Measurements from ENCODE around the gene KRTAP4-4.
"Not testable (repeated sequence)": the region's sequence is repeated elsewhere in the genome, so short reads cannot be mapped to it uniquely, and the experiment has no call there.

Gene KRTAP4-4

GRCh38 chr17:41148971-41149651, 11.4 kb downstream of the KRTAP4-4 start:
- DNase-seq (ENCODE audit: low read depth) = not testable (repeated sequence)

GRCh38 chr17:41147531-41148204, 12.9 kb downstream of the KRTAP4-4 start:
- DNase-seq (ENCODE audit: low read depth) = no peak

- DNase-seq (ENCODE audit: low read depth) = no peak
Observed at GRCh38 chr17:41145261-41145660, 15.3 kb downstream of the KRTAP4-4 start.

- no peak for DNase-seq (ENCODE audit: low read depth)
Observed at GRCh38 chr17:41144846-41145245, 15.7 kb downstream of the KRTAP4-4 start.

DNA sequence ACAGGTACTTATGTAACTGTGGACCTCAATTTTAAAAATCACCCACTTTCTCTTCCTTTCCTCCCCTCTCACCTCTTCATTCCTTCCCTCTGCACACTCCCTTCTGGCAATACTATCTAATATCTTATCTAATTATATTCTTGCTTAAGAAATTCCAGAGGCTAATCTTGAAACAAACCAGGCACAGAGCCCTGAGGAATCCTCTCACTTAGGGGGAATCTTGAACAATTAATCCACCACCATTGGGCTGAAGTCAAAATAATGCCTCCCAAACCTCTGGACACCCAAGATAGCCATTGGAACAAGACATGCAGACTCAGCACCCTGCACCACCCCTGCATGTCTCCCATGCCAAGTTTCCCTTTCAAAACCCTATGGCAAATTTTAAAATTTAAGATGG, 19.2 kb downstream of the KRTAP4-4 start:
- no peak for DNase-seq (ENCODE audit: low read depth)

GRCh38 chr17:41140360-41141131, 20.0 kb downstream of the KRTAP4-4 start, which contains the start of gene KRTAP4-6:
KRTAP4-6 (minus strand) TSS chr17:41140544; CDS start chr17:41140487, 57 bp downstream.
- DNase-seq (ENCODE audit: low read depth) = no peak

GRCh38 chr17:41139865-41140264, 20.7 kb downstream of the KRTAP4-4 start:
- DNase-seq (ENCODE audit: low read depth) = not testable (repeated sequence)

DNA sequence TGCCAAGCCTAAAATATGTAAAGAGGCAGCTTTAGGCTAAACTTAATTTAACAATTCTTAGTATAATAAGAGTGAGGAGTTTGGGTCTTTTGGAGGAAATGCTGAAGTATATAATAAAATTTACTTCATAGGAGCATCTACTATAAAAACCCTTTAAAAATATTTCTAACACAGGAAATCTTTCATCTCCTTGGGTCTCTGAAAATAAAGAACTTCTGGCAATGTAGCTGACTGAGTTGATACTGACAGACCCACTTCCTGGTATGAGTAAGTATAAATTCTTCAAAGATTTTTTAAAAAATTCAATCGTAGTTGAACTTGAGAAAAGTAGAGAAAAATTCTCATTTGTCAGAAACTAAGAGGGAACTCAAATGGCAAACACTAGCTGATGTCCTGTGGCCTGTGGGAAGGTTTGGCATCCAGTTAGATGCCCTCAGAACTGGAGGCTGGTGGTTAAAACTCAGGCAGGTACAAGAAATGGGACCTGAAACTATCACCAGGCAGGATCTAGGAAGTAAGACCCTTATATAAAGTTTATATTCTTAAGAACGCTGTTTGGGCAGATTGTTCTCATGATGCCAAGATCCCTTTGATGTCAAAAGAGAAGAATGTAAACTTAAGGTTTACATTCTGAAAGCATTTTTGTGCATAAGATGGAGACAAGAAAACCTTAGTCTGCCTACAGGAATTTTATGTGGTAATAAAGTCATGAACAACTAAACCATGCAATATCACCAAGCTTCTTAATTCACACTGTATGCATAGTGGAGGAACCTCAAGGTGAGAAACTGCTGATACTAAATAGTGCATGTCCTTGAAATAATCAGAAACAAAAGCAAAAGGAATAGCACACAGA, 26.4 kb downstream of the KRTAP4-4 start:
- no peak for DNase-seq (ENCODE audit: low read depth)

- DNase-seq (ENCODE audit: low read depth) = no peak
Observed at GRCh38 chr17:41131979-41132378, 28.6 kb downstream of the KRTAP4-4 start.

- DNase-seq (ENCODE audit: low read depth) = no peak
Observed at GRCh38 chr17:41127371-41127770, 33.2 kb downstream of the KRTAP4-4 start.

GRCh38 chr17:41126412-41126811, 34.1 kb downstream of the KRTAP4-4 start:
- no peak for DNase-seq (ENCODE audit: low read depth)

GRCh38 chr17:41125064-41125463, 35.5 kb downstream of the KRTAP4-4 start:
- DNase-seq (ENCODE audit: low read depth) = no peak

DNA sequence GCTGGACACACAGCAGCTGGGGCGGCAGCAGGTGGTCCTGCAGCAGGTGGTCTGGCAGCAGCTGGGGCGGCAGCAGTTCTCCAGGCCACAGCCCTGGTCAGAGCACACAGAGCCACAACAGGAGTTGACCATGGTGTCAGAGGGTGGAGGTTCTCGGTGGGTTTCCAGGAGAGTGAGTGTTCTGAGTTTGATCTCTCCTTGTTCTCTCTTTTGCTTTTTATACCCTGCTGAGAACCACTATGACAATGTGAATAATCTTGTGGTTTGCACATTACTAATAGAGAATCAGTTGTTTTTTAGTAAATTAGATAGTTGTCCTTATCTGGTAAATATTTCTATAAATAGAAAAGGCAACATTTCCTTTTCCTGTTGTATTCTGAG, 36.6 kb downstream of the KRTAP4-4 start, which contains the start of gene KRTAP4-12:
Gene KRTAP4-12 (minus strand): TSS at position 192 of the 381 bp plus-strand sequence. CDS start 60 bp downstream, at position 132.
- DNase-seq (ENCODE audit: low read depth) = not testable (repeated sequence)

GRCh38 chr17:41123292-41123990, 37.1 kb downstream of the KRTAP4-4 start:
- DNase-seq (ENCODE audit: low read depth) = not testable (repeated sequence)

- no peak for DNase-seq (ENCODE audit: low read depth)
Observed at GRCh38 chr17:41121742-41122141, 38.8 kb downstream of the KRTAP4-4 start.

- not testable (repeated sequence) for DNase-seq (ENCODE audit: low read depth)
Observed at GRCh38 chr17:41119696-41120690, 40.6 kb downstream of the KRTAP4-4 start.

- DNase-seq (ENCODE audit: low read depth) = no peak
Observed at GRCh38 chr17:41118721-41119120, 41.8 kb downstream of the KRTAP4-4 start.

DNA sequence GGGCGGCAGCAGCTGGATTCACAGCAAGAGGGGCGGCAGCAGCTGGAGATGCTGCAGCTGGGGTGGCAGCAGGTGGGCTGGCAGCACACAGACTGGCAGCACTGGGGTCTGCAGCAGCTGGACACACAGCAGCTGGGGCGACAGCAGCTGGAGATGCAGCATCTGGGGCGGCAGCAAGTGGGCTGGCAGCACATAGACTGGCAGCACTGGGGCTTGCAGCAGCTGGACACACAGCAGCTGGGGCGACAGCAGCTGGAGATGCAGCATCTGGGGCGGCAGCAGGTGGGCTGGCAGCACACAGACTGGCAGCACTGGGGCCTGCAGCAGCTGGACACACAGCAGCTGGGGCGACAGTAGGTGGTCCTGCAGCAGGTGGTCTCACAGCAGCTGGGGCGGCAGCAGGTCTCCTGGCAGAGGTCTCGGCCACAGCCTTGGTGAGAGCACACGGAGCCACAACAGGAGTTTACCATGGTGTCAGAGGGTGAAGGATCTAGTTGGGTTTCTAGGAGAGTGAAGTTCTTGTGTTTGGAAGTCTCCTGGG, 42.6 kb downstream of the KRTAP4-4 start, which contains the start of gene KRTAP4-11:
Gene KRTAP4-11 (minus strand): TSS at position 528 of the 541 bp plus-strand sequence. CDS start 58 bp downstream, at position 470.
- not testable (repeated sequence) for DNase-seq (ENCODE audit: low read depth)

DNA sequence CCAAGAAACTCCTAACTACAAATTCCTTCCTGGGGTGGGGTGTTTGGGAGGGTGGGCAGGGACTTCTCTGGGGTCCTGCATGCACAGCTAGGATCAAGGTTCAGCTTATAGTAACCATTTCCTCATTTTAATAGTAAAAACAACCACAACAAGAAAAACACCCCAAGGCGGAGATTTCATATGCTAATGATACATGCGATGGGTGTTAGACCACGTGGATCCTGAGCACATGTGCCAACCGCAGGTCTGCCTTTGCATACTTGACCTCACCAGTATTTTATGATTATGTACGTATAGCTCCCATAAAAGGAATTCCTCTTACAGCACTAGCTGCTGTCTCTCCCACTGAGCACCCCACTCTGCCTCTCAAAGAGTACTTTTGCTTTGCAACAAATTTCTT, 44.3 kb downstream of the KRTAP4-4 start:
- no peak for DNase-seq (ENCODE audit: low read depth)

Data from activated gamma-delta T cell treated with anti-CD3 and anti-CD28 coated beads, Interleukin-2, amount 50 U/mL, for 16 hours (primary cell).